IgD-negative memory B cell (primary cell): Measurements from ENCODE around the gene CYP1A1. TPM values are rescaled to one million over a fixed set of nuclear protein-coding genes. Genes with fewer than 3 reads are reported as not detected.
"Not testable (repeated sequence)": the region's sequence is repeated elsewhere in the genome, so short reads cannot be mapped to it uniquely, and the experiment has no call there.

Source experiments
- H3K27ac Mint-ChIP-seq, 3 donors: one replicate each; pipeline ENCODE4 v1.8.0; 2020 to 2022; ENCODE audit warnings: mild to moderate bottlenecking in 3 of 3, mixed read lengths in 3 of 3, moderate library complexity in 1 of 3
- H3K27me3 Mint-ChIP-seq: one replicate; pipeline ENCODE4 v1.8.0; 2021; ENCODE audit warnings: mixed read lengths
- H3K36me3 Mint-ChIP-seq: one replicate; pipeline ENCODE4 v1.8.0; 2020; ENCODE audit warnings: mild to moderate bottlenecking, mixed read lengths
- H3K4me1 Mint-ChIP-seq, 3 donors: one replicate each; pipeline ENCODE4 v1.8.0; 2020 to 2022; ENCODE audit warnings: mixed read lengths in 3 of 3, mild to moderate bottlenecking in 1 of 3
- H3K4me3 Mint-ChIP-seq, 4 donors: one replicate each; pipeline ENCODE4 v1.8.0; 2020 to 2022; ENCODE audit warnings: mild to moderate bottlenecking in 4 of 4, mixed read lengths in 4 of 4, moderate library complexity in 3 of 4
- H3K9me3 Mint-ChIP-seq, 3 donors: one replicate each; pipeline ENCODE4 v1.8.0; 2020 to 2021; ENCODE audit warnings: mixed read lengths in 3 of 3, mild to moderate bottlenecking in 1 of 3
- polyA plus RNA-seq: library from polyadenylated mRNA; unstranded; fragments of 300-500 nt; fragmentation: Illumina TruSeq; gene quantifications from one replicate; pipeline ENCODE4 v1.2.3, GENCODE V29; 2021

CYP1A1 gene
- polyA plus RNA-seq, 1 donor from 2014 or later: not detected

GRCh38 chr15:74752011-74752410, 26.7 kb upstream of the CYP1A1 start:
- no peak overlapping the region for H3K27ac Mint-ChIP-seq

GRCh38 chr15:74750751-74751150, 25.4 kb upstream of the CYP1A1 start:
- no peaks in the 10 kb centered on the region for H3K4me1 Mint-ChIP-seq
- H3K27me3 Mint-ChIP-seq: peaks cover 3% of the 10 kb centered on the region
- H3K4me3 Mint-ChIP-seq: no peak overlapping the region
- no peak overlapping the region for H3K27ac Mint-ChIP-seq
- peaks cover 0 to 1% (median 0%) of the 10 kb centered on the region in 3 donors for H3K9me3 Mint-ChIP-seq
- H3K36me3 Mint-ChIP-seq: no peaks in the 10 kb centered on the region

More at GRCh38 chr15:74752011-74752410, 26.7 kb upstream of the CYP1A1 start:
- Mint-ChIP-seq H3K36me3 (no peaks in the 10 kb centered on the region), H3K27me3 (peaks cover 3% of the 10 kb centered on the region), H3K9me3 (peaks cover 0 to 1% (median 0%) of the 10 kb centered on the region in 3 donors), H3K4me1 (no peaks in the 10 kb centered on the region), H3K4me3 (no peak overlapping the region)

- Mint-ChIP-seq H3K27ac (no peak overlapping the region), H3K4me1 (no peaks in the 10 kb centered on the region), H3K36me3 (no peaks in the 10 kb centered on the region), H3K27me3 (peaks cover 3% of the 10 kb centered on the region), H3K9me3 (peaks cover 0 to 1% (median 0%) of the 10 kb centered on the region in 3 donors), H3K4me3 (no peak overlapping the region)
These were observed 24.5 kb upstream of the CYP1A1 start for GRCh38 chr15:74749832-74750231.

DNA sequence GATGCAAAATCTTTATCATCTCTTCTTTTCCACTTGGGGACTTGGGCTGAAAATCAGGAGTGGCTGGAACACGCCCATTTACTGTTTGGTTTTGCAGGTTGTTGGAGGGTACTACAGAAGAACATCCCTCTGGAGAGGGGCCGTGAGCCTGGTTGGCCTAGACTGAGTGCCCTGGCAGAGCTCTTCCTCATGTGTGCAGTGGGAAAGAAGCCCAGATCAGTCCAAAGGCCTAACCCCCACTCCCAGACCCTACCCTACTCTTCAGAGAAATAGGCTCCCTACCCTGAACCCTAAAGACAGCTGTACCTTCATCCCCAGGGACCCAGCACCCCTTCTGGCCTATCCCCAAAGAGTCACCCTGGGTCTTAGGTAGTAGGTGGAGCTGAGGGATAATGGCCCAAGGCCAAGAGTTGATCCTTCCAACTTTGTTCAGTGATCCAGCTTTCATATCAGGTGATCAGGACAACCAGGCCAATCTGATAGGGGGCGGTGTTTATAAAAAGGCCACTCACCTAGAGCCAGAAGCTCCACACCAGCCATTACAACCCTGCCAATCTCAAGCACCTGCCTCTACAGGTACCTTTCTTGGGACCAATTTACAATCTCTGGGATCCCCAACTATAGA, 23.1 kb upstream of the CYP1A1 start, which contains the start of gene CYP1A2:
CYP1A2 (plus strand) TSS at position 524 of the 625 bp plus-strand sequence. CDS start 894 bp downstream, outside the sequence.
- H3K27ac Mint-ChIP-seq: peak within 1 kb of the TSS in 1 of 3 donors; percentile 6
- no peaks in the 10 kb centered on the region for H3K4me1 Mint-ChIP-seq
- H3K27me3 Mint-ChIP-seq: peaks cover 3% of the 10 kb centered on the region
- H3K4me3 Mint-ChIP-seq: no peak within 1 kb of the TSS
- no peaks in the 10 kb centered on the region for H3K36me3 Mint-ChIP-seq
- H3K9me3 Mint-ChIP-seq: peaks cover 0 to 1% (median 0%) of the 10 kb centered on the region in 3 donors

DNA sequence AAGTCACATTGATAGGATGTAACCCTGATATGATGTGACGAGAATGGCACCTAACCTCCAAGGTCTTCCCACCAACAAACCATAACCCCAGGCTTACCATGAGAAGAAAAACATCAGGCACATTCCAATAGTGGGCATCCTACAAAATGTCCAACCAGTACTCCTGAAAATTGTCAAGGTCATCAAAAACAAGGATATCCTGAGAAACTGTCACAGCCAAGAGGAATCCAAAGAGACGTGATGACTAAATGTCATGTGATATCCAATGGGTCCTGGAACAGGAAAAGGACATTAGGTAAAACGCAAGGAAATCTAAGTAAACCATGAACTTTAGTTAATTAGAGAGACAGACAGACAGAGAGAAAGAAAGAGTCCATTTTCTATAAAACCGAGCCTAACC, 21.1 kb upstream of the CYP1A1 start:
- Mint-ChIP-seq H3K27me3 (peaks cover 7% of the 10 kb centered on the region), H3K36me3 (no peaks in the 10 kb centered on the region), H3K4me3 (no peak overlapping the region), H3K9me3 (peaks cover 0 to 5% (median 0%) of the 10 kb centered on the region in 3 donors), H3K4me1 (peaks cover 0 to 3% (median 0%) of the 10 kb centered on the region in 3 donors), H3K27ac (no peak overlapping the region)

GRCh38 chr15:74742422-74742821, 17.1 kb upstream of the CYP1A1 start:
- Mint-ChIP-seq H3K27me3 (peaks cover 14% of the 10 kb centered on the region), H3K4me1 (peaks cover 3 to 7% (median 4%) of the 10 kb centered on the region in 3 donors), H3K9me3 (peaks cover 2 to 16% (median 7%) of the 10 kb centered on the region in 3 donors), H3K27ac (no peak overlapping the region), H3K36me3 (peaks cover 3% of the 10 kb centered on the region), H3K4me3 (peak overlapping the region in 1 of 4 donors; percentile 39)

- Mint-ChIP-seq H3K4me3 (peak overlapping the region in 1 of 4 donors; percentile 60), H3K27ac (peak overlapping the region in 1 of 3 donors; percentile 51), H3K9me3 (peaks cover 2 to 16% (median 13%) of the 10 kb centered on the region in 3 donors), H3K27me3 (peaks cover 32% of the 10 kb centered on the region)
- H3K36me3 Mint-ChIP-seq, H3K4me1 Mint-ChIP-seq: not testable (repeated sequence)
These were observed 12.9 kb upstream of the CYP1A1 start for GRCh38 chr15:74738239-74738638.

- Mint-ChIP-seq H3K4me1 (peaks cover 0 to 2% (median 2%) of the 10 kb centered on the region in 3 donors), H3K36me3 (peaks cover 2% of the 10 kb centered on the region), H3K27me3 (peaks cover 32% of the 10 kb centered on the region)
These were observed 10.0 kb upstream of the CYP1A1 start for GRCh38 chr15:74735305-74735704.

GRCh38 chr15:74733269-74733668, 7.9 kb upstream of the CYP1A1 start:
- Mint-ChIP-seq H3K36me3 (peaks cover 2% of the 10 kb centered on the region), H3K4me1 (peaks cover 0 to 2% (median 0%) of the 10 kb centered on the region in 3 donors), H3K4me3 (no peak overlapping the region), H3K27ac (peak overlapping the region in 1 of 3 donors; percentile 75), H3K27me3 (peaks cover 36% of the 10 kb centered on the region), H3K9me3 (peaks cover under 1 to 13% (median 4%) of the 10 kb centered on the region in 3 donors)

More at GRCh38 chr15:74735305-74735704, 10.0 kb upstream of the CYP1A1 start:
- Mint-ChIP-seq H3K27ac (no peak overlapping the region), H3K9me3 (peaks cover 2 to 13% (median 4%) of the 10 kb centered on the region in 3 donors), H3K4me3 (no peak overlapping the region)

GRCh38 chr15:74732846-74733245, 7.5 kb upstream of the CYP1A1 start:
- peaks cover 2% of the 10 kb centered on the region for H3K36me3 Mint-ChIP-seq
- H3K9me3 Mint-ChIP-seq: peaks cover 0 to 8% (median 0%) of the 10 kb centered on the region in 3 donors
- peaks cover 38% of the 10 kb centered on the region for H3K27me3 Mint-ChIP-seq
- no peak overlapping the region for H3K4me3 Mint-ChIP-seq
- H3K4me1 Mint-ChIP-seq: peaks cover 0 to 2% (median 0%) of the 10 kb centered on the region in 3 donors
- no peak overlapping the region for H3K27ac Mint-ChIP-seq

- no peaks in the 10 kb centered on the region for H3K9me3 Mint-ChIP-seq
- peaks cover 0 to 4% (median 2%) of the 10 kb centered on the region in 3 donors for H3K4me1 Mint-ChIP-seq
- peaks cover 2% of the 10 kb centered on the region for H3K36me3 Mint-ChIP-seq
- H3K4me3 Mint-ChIP-seq: peak overlapping the region in 1 of 4 donors; percentile 8
- H3K27me3 Mint-ChIP-seq: peaks cover 45% of the 10 kb centered on the region
- no peak overlapping the region for H3K27ac Mint-ChIP-seq
These were observed 5.4 kb upstream of the CYP1A1 start for GRCh38 chr15:74730619-74731316.

DNA sequence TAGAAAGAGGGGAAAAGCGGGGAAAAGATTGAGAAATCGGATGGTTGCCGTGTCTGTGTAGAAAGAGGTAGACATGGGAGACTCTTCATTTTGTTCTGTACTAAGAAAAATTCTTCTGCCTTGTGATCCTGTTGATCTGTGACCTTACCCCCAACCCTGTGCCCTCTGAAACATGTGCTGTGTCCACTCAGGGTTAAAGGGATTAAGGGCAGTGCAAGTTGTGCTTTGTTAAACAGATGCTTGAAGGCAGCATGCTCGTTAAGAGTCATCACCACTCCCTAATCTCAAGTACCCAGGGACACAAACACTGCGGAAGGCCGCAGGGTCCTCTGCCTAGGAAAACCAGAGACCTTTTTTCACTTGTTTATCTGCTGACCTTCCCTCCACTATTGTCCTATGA, 4.0 kb upstream of the CYP1A1 start:
- H3K4me3 Mint-ChIP-seq, H3K27ac Mint-ChIP-seq, H3K9me3 Mint-ChIP-seq, H3K36me3 Mint-ChIP-seq, H3K4me1 Mint-ChIP-seq: not testable (repeated sequence)
- peaks cover 39% of the 10 kb centered on the region for H3K27me3 Mint-ChIP-seq

DNA sequence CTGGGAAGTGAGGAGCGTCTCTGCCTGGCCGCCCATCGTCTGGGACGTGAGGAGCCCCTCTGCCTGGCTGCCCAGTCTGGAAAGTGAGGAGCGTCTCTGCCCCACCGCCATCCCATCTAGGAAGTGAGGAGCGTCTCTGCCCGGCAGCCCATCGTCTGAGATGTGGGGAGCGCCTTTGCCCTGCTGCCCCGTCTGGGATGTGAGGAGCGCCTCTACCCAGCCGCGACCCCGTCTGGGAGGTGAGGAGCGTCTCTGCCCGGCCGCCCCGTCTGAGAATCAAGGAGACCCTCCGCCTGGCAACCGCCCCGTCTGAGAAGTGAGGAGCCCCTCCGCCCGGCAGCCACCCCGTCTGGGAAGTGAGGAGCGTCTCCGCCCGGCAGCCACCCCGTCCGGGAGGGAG, 3.4 kb upstream of the CYP1A1 start:
- H3K36me3 Mint-ChIP-seq, H3K4me3 Mint-ChIP-seq, H3K27ac Mint-ChIP-seq, H3K9me3 Mint-ChIP-seq, H3K4me1 Mint-ChIP-seq: not testable (repeated sequence)
- peaks cover 34% of the 10 kb centered on the region for H3K27me3 Mint-ChIP-seq

DNA sequence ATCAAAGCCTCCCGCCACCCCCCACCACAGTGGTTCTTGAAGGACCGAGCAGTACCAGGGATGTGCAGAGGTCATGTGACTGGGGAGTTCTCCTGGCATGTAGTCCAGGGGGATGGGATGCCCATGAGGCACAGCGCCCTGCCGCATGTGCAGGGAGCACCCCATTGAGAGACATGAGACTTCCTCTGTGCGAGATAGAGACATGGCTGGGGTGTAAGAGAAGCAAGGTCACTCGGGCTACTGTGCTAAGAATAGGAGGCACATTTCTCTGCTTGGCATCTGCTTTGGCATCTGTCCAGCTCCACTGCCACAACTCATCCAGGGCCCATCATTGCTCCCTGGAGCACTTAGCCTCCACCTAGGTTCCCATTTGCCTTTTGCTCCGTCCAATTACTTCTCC, 2.4 kb upstream of the CYP1A1 start:
- Mint-ChIP-seq H3K36me3 (peaks cover 2% of the 10 kb centered on the region), H3K4me1 (peaks cover 0 to 7% (median 2%) of the 10 kb centered on the region in 3 donors), H3K27me3 (peaks cover 28% of the 10 kb centered on the region), H3K4me3 (no peak overlapping the region), H3K9me3 (peaks cover 0 to 2% (median 0%) of the 10 kb centered on the region in 3 donors), H3K27ac (no peak overlapping the region)

DNA sequence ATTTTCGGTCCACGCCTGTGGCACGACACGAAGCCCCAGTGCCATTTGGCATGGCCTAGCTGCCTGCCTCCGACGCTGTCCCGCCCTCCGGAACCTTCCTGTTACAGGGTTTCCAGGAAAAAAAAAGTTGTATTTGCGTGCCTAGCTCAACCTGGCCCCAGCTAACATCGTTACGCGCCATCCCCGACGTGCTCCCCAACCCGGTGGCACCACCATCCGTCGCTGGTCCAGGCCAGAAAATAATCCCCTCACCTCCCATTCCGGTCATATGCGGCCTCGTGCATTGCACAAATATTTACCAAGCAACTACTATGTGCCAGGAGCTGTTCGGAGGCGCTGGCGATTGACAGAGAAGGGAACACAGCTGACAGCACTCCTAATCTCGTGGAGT, 1.4 kb upstream of the CYP1A1 start:
- Mint-ChIP-seq H3K4me3 (peak overlapping the region; percentile 11 to 86 (median 70)), H3K4me1 (peaks cover 0 to 6% (median 2%) of the 10 kb centered on the region in 3 donors), H3K27ac (no peak overlapping the region), H3K36me3 (no peaks in the 10 kb centered on the region), H3K27me3 (peaks cover 25% of the 10 kb centered on the region), H3K9me3 (peaks cover 0 to 2% (median 0%) of the 10 kb centered on the region in 3 donors)
